GM12878 (cell line): ENCODE measurements around the gene C20orf202.

ENCODE experiments used
- CBX5 ChIP-seq: sonication (generic); IDR thresholded peaks from 2 replicates; pipeline ENCODE4 v1.6.1; 2016; ENCODE audit warnings: low read depth, moderate library complexity, mild to moderate bottlenecking, inconsistent platforms
- EP300 ChIP-seq, 2 experiments: fragments of 150-350 bp in 1 of 2; IDR thresholded peaks; 2 replicates each; pipeline ENCODE4 v1.6.1; 2011 to 2012; ENCODE audit warnings: low read depth in 2 of 2, low read length in 2 of 2, borderline replicate concordance in 1 of 2, improper control_type of control experiment in 1 of 2, inconsistent platforms in 1 of 2; ENCODE audit not compliant: control insufficient read depth in 1 of 2
- ESRRA ChIP-seq: IDR thresholded peaks from 2 replicates; pipeline ENCODE4 v1.6.1; 2012; ENCODE audit warnings: mild to moderate bottlenecking, low read length, improper control_type of control experiment
- ETV6 ChIP-seq, 2 experiments: fragments of 450-650 bp in 1 of 2; IDR thresholded peaks in 1 of 2; conservative IDR thresholded peaks in 1 of 2; 2 replicates each; pipeline ENCODE4 v1.6.1; 2014; ENCODE audit warnings: antibody characterized with exemption in 1 of 2, borderline replicate concordance in 1 of 2, low read depth in 1 of 2, mild to moderate bottlenecking in 1 of 2, moderate library complexity in 1 of 2
- KDM1A ChIP-seq: fragments of 200-600 bp; sonication (generic); IDR thresholded peaks from 2 replicates; pipeline ENCODE4 v1.6.1; 2016; ENCODE audit warnings: borderline replicate concordance
- MTA2 ChIP-seq: fragments of 450-650 bp; IDR thresholded peaks from 2 replicates; pipeline ENCODE4 v1.6.1; 2016; ENCODE audit warnings: low read depth, mild to moderate bottlenecking, moderate library complexity
- NFIC ChIP-seq: IDR thresholded peaks from 2 replicates; pipeline ENCODE4 v1.6.1; 2012; ENCODE audit warnings: low read depth, mild to moderate bottlenecking, inconsistent platforms, low read length, moderate library complexity
- POLR2AphosphoS2 ChIP-seq: IDR thresholded peaks from 2 replicates; pipeline ENCODE4 v1.6.1; 2011; ENCODE audit warnings: low read depth, mild to moderate bottlenecking, low read length, improper control_type of control experiment, moderate library complexity
- POLR2AphosphoS5 ChIP-seq: IDR thresholded peaks from 2 replicates; pipeline ENCODE4 v1.6.1; 2011; ENCODE audit warnings: mild to moderate bottlenecking, low read length, inconsistent platforms
- RFX5 ChIP-seq: IDR thresholded peaks from 2 replicates; pipeline ENCODE4 v1.6.1; 2011; ENCODE audit warnings: low read depth, low read length, improper control_type of control experiment
- TAF1 ChIP-seq: IDR thresholded peaks from 2 replicates; pipeline ENCODE4 v1.6.1; 2011; ENCODE audit warnings: mild to moderate bottlenecking, low read depth, low read length, borderline replicate concordance
- TCF12 ChIP-seq: IDR thresholded peaks from 2 replicates; pipeline ENCODE4 v1.6.1; 2011; ENCODE audit warnings: low read depth, mild to moderate bottlenecking, low read length
- ZNF384 ChIP-seq: IDR thresholded peaks from 2 replicates; pipeline ENCODE4 v1.6.1; 2012; ENCODE audit warnings: low read depth, mild to moderate bottlenecking, low read length, improper control_type of control experiment, borderline replicate concordance

DNA sequence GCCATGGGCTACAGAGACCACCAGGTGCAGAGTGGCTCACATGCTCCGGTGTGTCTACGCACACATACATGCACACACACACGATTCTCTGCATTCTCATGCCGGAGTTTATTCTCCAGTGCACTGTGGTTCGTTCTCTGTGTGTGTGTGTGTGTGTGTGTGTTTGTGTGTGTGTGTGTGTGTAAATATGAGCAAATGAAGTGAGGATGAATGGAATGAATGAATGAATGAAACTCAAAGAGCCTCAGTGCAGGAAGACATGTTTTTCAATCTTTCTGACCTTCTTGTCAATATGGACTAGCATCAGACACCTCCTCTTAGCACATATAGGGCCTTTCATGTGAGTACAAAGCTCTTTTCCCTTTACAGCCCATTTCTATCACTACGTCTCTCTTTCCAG, 20.1 kb upstream of the C20orf202 start:
- no peak for TF ChIP-seq POLR2AphosphoS5
- TF ChIP-seq TAF1, result no peak
- TF ChIP-seq NFIC, result no peak
- TF ChIP-seq ETV6 (conservative IDR thresholded peaks at IDR 0.05 in 1 of 2, IDR thresholded peaks at IDR 0.05 in 1 of 2; ENCODE audit: borderline replicate concordance in 1 of 2, low read depth in 1 of 2), result no peak
- no peak for TF ChIP-seq ZNF384
- TF ChIP-seq KDM1A, result no peak
- no peak for TF ChIP-seq RFX5
- no peak for TF ChIP-seq TCF12
- no peak for TF ChIP-seq ESRRA
- TF ChIP-seq CBX5, result no peak
- no peak for TF ChIP-seq EP300 (IDR thresholded peaks at IDR 0.05; ENCODE audit: borderline replicate concordance in 1 of 2, control insufficient read depth in 1 of 2, low read depth in 2 of 2, low read length in 2 of 2)
- TF ChIP-seq MTA2, result no peak
- TF ChIP-seq POLR2AphosphoS2, result no peak
